Esophagus muscularis mucosa (tissue), 4 donors: ENCODE results near the gene ABCC3. TPM values are rescaled to one million over a fixed set of nuclear protein-coding genes. Genes with fewer than 3 reads are reported as not detected.
"Not testable (repeated sequence)": the region's sequence is repeated elsewhere in the genome, so short reads cannot be mapped to it uniquely, and the experiment has no call there.

ENCODE experiments used
- DNase-seq: peaks from one replicate; pipeline ENCODE4 v3.0.0-alpha.2; 2017; ENCODE audit errors: extremely low spot score
- H3K27ac ChIP-seq, 4 donors: fragments of 200-600 bp; sonication (generic); replicated peaks in 1 of 4; 1 replicate in 3 of 4; 2 replicates in 1 of 4; pipeline ENCODE4 v1.5.1; 2016 to 2019; ENCODE audit warnings: mild to moderate bottlenecking in 1 of 4
- H3K27me3 ChIP-seq, 4 donors: fragments of 200-600 bp; sonication (generic); one replicate each; pipeline versions ENCODE4 v1.5.1 to v1.6.0; 2016 to 2019
- H3K36me3 ChIP-seq, 4 donors: fragments of 200-600 bp; sonication (generic); one replicate each; pipeline ENCODE4 v1.5.1; 2016 to 2019
- H3K4me1 ChIP-seq, 4 donors: fragments of 200-600 bp; sonication (generic); one replicate each; pipeline ENCODE4 v1.5.1; 2016 to 2019
- H3K4me3 ChIP-seq, 4 donors: fragments of 200-600 bp; sonication (generic); 1 replicate in 2 of 4; 2 replicates in 2 of 4; pipeline ENCODE4 v1.5.1; 2016 to 2019; ENCODE audit warnings: mild to moderate bottlenecking in 4 of 4, moderate library complexity in 1 of 4
- H3K9me3 ChIP-seq, 4 donors: fragments of 200-600 bp; sonication (generic); 1 replicate in 3 of 4; 2 replicates in 1 of 4; pipeline ENCODE4 v1.5.1; 2016 to 2019
- EP300 ChIP-seq: sonication (generic); formaldehyde crosslinking; IDR thresholded peaks from one replicate; pipeline ENCODE4 v1.6.1; 2017; ENCODE audit warnings: antibody characterized with exemption
- POLR2A ChIP-seq: fragments of 450-650 bp; IDR thresholded peaks from one replicate; pipeline ENCODE4 v1.6.1; 2017; ENCODE audit warnings: antibody characterized with exemption, moderate library complexity, mild to moderate bottlenecking, low read depth
- POLR2AphosphoS5 ChIP-seq, 2 donors: sonication (generic); formaldehyde crosslinking; IDR thresholded peaks; one replicate each; pipeline ENCODE4 v1.6.1; 2017; ENCODE audit warnings: antibody characterized with exemption in 2 of 2
- WGBS: methylation state at CpG from one replicate; pipeline ENCODE4 v1.1.5; 2018; 5-methylcytosine and 5-hydroxymethylcytosine counted together
- intact Hi-C: fragments of 100-400 bp; cut with DNase I; formaldehyde crosslinking; loops from one replicate; pipeline ENCODE4 v1.15.1; 2023
- total RNA-seq, 4 donors: library from RNA; depleted of rRNA; stranded (reverse); fragments of >200 nt; gene quantifications; one replicate each; pipeline versions ENCODE4 v1.1.0 to v1.2.1, GENCODE V29; 2016
- TF ChIP-seq, protein P1 (sequence below), 3 experiments: fragments of 200-600 bp in 2 of 3; fragments of 450-650 bp in 1 of 3; sonication (generic) in 2 of 3; IDR thresholded peaks; one replicate each; pipeline ENCODE4 v1.5.1; 2017 to 2019; ENCODE audit warnings: antibody characterized with exemption in 3 of 3, mild to moderate bottlenecking in 2 of 3, moderate library complexity in 1 of 3

ABCC3 gene
- total RNA-seq, 4 donors from 2014 or later = 0.50 to 2.9 (median 1.9) TPM

DNA sequence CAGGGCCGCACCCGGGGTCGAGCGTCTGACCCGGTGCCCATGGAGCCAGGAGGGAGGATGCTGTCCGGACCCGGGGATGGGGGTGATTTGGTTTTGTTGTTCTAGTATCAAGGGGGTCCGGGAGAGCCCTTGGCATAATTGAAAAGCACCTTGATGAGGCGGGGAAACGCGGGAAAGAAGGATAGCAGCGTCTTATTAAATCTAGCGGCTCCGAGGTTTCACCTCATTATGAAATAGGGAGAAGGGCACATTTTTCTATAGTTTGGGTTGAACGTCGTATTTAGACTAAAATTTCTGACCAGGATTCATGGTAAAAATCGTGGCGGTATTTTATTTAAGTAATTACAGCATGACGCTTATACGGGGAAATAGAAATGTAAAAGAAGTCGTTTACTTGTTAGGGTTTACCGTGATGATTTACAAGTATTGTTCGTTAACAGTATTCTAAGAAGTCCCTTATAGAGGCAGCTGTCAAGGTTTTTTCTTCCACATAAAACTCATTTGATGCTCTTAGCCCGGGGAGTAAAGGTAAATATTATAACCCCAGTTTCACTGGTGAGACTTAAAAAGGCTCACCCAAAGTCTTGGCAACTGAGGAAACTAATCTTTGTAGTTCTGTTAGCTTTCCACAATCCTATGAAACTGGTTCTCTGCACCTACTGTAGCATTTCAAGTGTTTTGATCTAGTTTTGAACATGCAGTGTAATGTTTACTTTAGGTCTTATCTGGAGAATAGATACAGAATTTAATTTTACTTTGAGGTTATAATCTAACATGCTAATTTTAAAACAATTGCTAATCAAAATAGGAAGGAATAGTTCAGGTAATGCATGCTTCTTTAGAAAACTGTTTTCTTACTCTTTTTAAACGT lies 85.5 kb downstream of the ABCC3 start:
- H3K27ac ChIP-seq = peak overlapping the region; percentile 85 to 98 (median 98)
- no peak for DNase-seq
- 1% methylated on average over 25 of the region's 25 CpGs for WGBS
- H3K36me3 ChIP-seq = no peaks in the 10 kb centered on the region
- intact Hi-C loops = no loop called here
- peak overlapping the region; percentile 69 to 91 (median 84) for H3K4me3 ChIP-seq
- no peaks in the 10 kb centered on the region for H3K9me3 ChIP-seq
- peaks cover 49 to 54% (median 53%) of the 10 kb centered on the region in 4 donors for H3K4me1 ChIP-seq
- TF ChIP-seq EP300 (no peak), POLR2A (no peak), POLR2AphosphoS5 (IDR thresholded peaks at IDR 0.05) (no peak)
- TF ChIP-seq, protein P1, sequence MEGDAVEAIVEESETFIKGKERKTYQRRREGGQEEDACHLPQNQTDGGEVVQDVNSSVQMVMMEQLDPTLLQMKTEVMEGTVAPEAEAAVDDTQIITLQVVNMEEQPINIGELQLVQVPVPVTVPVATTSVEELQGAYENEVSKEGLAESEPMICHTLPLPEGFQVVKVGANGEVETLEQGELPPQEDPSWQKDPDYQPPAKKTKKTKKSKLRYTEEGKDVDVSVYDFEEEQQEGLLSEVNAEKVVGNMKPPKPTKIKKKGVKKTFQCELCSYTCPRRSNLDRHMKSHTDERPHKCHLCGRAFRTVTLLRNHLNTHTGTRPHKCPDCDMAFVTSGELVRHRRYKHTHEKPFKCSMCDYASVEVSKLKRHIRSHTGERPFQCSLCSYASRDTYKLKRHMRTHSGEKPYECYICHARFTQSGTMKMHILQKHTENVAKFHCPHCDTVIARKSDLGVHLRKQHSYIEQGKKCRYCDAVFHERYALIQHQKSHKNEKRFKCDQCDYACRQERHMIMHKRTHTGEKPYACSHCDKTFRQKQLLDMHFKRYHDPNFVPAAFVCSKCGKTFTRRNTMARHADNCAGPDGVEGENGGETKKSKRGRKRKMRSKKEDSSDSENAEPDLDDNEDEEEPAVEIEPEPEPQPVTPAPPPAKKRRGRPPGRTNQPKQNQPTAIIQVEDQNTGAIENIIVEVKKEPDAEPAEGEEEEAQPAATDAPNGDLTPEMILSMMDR (IDR thresholded peaks at IDR 0.05) = no peak
- H3K27me3 ChIP-seq = no peaks in the 10 kb centered on the region

DNA sequence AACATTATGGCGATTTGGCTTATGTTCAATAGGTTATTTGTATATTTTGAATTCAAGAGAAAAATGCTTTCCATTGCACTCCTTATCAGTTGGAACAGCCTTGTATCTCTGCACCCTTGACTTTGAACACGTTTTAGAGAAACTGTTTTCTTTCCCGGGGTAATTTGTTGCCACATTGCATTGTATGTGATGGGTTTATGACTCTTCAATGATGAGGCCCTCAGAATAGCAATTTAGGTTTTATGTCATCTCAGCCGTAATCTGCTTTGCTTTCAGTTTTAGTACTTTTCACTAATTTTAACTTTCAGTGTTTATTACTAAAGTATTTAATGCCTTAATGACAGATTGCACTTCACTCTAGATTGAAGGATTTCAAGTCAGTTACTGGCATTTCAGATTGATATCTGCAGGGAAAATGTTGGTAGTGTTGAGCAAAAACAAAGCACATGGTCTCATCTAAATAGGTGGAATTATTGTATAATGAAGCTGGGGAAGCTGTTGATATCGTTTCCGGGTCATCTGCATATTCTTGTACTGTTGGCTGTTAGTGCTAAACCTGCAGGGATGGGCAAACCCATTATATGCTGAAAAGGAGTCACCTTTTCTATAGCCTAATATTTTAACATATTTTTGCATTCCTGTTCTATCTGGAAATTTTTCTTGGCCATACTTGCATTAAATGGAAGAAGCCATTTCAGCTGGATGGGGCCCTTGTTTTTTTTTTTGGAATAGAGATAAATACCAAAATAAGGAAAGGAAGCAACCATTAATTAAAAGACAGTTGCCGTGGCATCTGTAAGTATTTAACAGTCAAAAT lies 86.7 kb downstream of the ABCC3 start:
- no peaks in the 10 kb centered on the region for H3K27me3 ChIP-seq
- peaks cover 61 to 65% (median 65%) of the 10 kb centered on the region in 4 donors for H3K4me1 ChIP-seq
- DNase-seq = no peak
- no peaks in the 10 kb centered on the region for H3K9me3 ChIP-seq
- peak overlapping the region; percentile 85 to 98 (median 98) for H3K27ac ChIP-seq
- 5% methylated on average over 7 of the region's 7 CpGs for WGBS
- peak overlapping the region; percentile 69 to 91 (median 84) for H3K4me3 ChIP-seq
- intact Hi-C loops = no loop called here
- H3K36me3 ChIP-seq = no peaks in the 10 kb centered on the region
- TF ChIP-seq, protein P1 (IDR thresholded peaks at IDR 0.05) = no peak
- no peak for TF ChIP-seq POLR2AphosphoS5 (IDR thresholded peaks at IDR 0.05)
- no peak for TF ChIP-seq POLR2A
- TF ChIP-seq EP300 = no peak

DNA sequence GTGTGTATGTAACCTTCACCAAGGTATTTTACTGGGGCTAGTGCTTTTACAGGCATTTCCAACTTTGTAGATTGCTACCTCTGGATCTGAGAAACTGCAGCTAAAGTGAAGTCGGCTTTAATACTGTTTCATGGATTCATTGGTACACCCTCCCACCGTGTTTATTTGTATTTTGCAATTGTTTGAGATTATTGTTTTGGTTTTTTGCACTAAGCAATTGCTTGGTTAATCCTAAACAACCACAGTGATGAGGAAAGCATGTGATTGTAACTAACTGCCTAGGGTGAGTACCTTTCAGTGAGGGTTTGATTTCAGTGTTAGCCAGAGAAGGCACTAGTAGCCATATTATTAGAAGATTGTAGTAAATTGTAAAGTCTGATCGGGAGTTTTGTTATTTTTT lies 88.1 kb downstream of the ABCC3 start:
- intact Hi-C loops = no loop called here
- Histone ChIP-seq H3K4me3 (peak overlapping the region in 2 of 4 donors; percentile 3), H3K36me3 (no peaks in the 10 kb centered on the region), H3K27me3 (no peaks in the 10 kb centered on the region), H3K27ac (peak overlapping the region in 1 of 4 donors; percentile 22), H3K9me3 (no peaks in the 10 kb centered on the region), H3K4me1 (peaks cover 70 to 78% (median 78%) of the 10 kb centered on the region in 4 donors)
- 39% methylated on average over 3 of the region's 3 CpGs for WGBS
- TF ChIP-seq POLR2A = no peak
- TF ChIP-seq POLR2AphosphoS5 (IDR thresholded peaks at IDR 0.05) = no peak
- TF ChIP-seq EP300 = no peak
- TF ChIP-seq, protein P1 (IDR thresholded peaks at IDR 0.05) = no peak
- DNase-seq = no peak

DNA sequence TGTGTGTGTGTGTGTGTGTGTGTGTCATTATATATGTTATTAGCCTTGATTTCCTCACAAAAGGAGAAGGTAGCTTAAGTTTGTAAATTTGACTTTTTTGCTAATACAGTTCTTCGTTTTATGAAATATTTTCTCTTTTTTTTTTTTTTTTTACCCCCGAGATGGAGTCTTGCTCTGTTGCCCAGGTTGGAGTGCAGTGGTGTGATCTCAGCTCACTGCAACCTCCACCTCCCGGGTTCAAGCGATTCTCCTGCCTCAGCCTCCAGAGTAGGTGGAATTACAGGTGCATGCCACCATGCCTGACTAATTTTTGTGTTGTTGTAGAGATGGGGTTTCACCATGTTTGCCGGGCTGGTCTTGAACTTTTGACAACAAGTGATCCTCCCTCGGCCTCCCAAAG lies 89.9 kb downstream of the ABCC3 start:
- DNase-seq, H3K27me3 ChIP-seq, H3K9me3 ChIP-seq, H3K4me3 ChIP-seq, H3K27ac ChIP-seq, intact Hi-C loops, H3K36me3 ChIP-seq: not testable (repeated sequence)
- peaks cover 74 to 93% (median 90%) of the 10 kb centered on the region in 4 donors for H3K4me1 ChIP-seq
- 85% methylated on average over 6 of the region's 6 CpGs for WGBS
